GM19438 (cell line): Measurements from ENCODE around the gene ADAMTS17.

Experiments used
- ATAC-seq: cut with Tn5 transposase; IDR thresholded peaks from one replicate; pipeline ENCODE4 v1.9.1; 2021; ENCODE audit warnings: low read depth; ENCODE audit not compliant: unreplicated experiment

ADAMTS17 gene

GRCh38 chr15:100310513-100311153, 31.1 kb downstream of the ADAMTS17 start:
- ATAC-seq: no peak

GRCh38 chr15:100310041-100310405, 31.8 kb downstream of the ADAMTS17 start:
- ATAC-seq: no peak

GRCh38 chr15:100309109-100310040, 32.4 kb downstream of the ADAMTS17 start:
- ATAC-seq: no peak

- ATAC-seq: no peak
Observed at GRCh38 chr15:100308608-100309007, 33.2 kb downstream of the ADAMTS17 start.

GRCh38 chr15:100308213-100308600, 33.6 kb downstream of the ADAMTS17 start:
- no peak for ATAC-seq

- no peak for ATAC-seq
Observed at GRCh38 chr15:100307241-100308212, 34.2 kb downstream of the ADAMTS17 start.

GRCh38 chr15:100306098-100306497, 35.7 kb downstream of the ADAMTS17 start:
- ATAC-seq: no peak

GRCh38 chr15:100301910-100302431, 39.8 kb downstream of the ADAMTS17 start:
- no peak for ATAC-seq

GRCh38 chr15:100298257-100298656, 43.5 kb downstream of the ADAMTS17 start:
- ATAC-seq: no peak

GRCh38 chr15:100297812-100298211, 44.0 kb downstream of the ADAMTS17 start:
- no peak for ATAC-seq

GRCh38 chr15:100295939-100296565, 45.7 kb downstream of the ADAMTS17 start:
- no peak for ATAC-seq

GRCh38 chr15:100292010-100292409, 49.8 kb downstream of the ADAMTS17 start:
- no peak for ATAC-seq

GRCh38 chr15:100291106-100291505, 50.7 kb downstream of the ADAMTS17 start:
- no peak for ATAC-seq

GRCh38 chr15:100285641-100286295, 56.0 kb downstream of the ADAMTS17 start:
- ATAC-seq: no peak

GRCh38 chr15:100284701-100285100, 57.1 kb downstream of the ADAMTS17 start:
- no peak for ATAC-seq

- ATAC-seq: no peak
Observed at GRCh38 chr15:100284191-100284590, 57.6 kb downstream of the ADAMTS17 start.

- no peak for ATAC-seq
Observed at GRCh38 chr15:100281096-100281917, 60.5 kb downstream of the ADAMTS17 start.

GRCh38 chr15:100279849-100280248, 61.9 kb downstream of the ADAMTS17 start:
- ATAC-seq: no peak

GRCh38 chr15:100279446-100279845, 62.3 kb downstream of the ADAMTS17 start:
- ATAC-seq: no peak
